ENCODE data around the gene SORCS2.

DNA sequence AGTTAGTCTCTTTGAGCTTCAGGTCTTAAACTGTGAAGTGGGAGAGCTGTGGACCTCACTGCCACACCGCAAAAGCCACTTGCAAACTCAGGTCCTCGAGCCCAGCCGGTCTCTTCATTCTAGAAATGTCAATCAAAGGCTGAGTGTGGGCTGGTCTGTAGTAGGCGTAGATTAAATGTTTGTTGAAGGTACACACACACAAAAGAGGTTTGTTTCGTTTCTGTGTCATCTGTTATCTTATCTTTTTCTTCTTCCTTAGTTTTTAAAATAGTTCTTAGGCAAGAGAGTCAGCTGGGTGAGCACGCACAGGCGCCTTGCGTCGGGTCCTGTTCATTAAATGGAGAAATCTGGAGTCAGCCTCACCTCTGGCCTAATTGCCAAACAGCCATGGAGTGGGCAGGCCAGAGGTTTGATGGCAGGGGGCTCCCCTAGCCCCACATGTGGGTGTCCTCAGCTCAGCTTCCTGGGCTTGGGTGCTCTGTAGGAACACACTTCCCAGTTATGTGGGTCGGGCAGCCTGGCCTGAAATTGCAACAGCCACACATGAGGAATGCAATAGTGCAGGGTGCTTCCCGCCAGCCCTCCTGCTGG lies 243.2 kb downstream of the SORCS2 start:
- TF ChIP-seq, protein P1, sequence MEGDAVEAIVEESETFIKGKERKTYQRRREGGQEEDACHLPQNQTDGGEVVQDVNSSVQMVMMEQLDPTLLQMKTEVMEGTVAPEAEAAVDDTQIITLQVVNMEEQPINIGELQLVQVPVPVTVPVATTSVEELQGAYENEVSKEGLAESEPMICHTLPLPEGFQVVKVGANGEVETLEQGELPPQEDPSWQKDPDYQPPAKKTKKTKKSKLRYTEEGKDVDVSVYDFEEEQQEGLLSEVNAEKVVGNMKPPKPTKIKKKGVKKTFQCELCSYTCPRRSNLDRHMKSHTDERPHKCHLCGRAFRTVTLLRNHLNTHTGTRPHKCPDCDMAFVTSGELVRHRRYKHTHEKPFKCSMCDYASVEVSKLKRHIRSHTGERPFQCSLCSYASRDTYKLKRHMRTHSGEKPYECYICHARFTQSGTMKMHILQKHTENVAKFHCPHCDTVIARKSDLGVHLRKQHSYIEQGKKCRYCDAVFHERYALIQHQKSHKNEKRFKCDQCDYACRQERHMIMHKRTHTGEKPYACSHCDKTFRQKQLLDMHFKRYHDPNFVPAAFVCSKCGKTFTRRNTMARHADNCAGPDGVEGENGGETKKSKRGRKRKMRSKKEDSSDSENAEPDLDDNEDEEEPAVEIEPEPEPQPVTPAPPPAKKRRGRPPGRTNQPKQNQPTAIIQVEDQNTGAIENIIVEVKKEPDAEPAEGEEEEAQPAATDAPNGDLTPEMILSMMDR (IDR thresholded peaks at IDR 0.05): no peak
- no peak for TF ChIP-seq POLR2A (IDR thresholded peaks at IDR 0.05)

Measured in esophagus squamous epithelium (tissue), 4 donors.